MM.1S (cell line): ENCODE data around the gene MAGI2.

Experiments
- CTCF ChIP-seq: fragments of 300-600 bp; sonication (generic); IDR thresholded peaks from 2 replicates; pipeline ENCODE4 v1.5.1; 2016; ENCODE audit warnings: antibody characterized with exemption, low read length, mixed read lengths
- EZH2 ChIP-seq: fragments of 300-600 bp; sonication (generic); optimal IDR thresholded peaks from 2 replicates; pipeline ENCODE3; 2017; ENCODE audit warnings: low read depth, mild to moderate bottlenecking, antibody characterized with exemption, low read length, mixed read lengths
- EZH2phosphoT487 ChIP-seq: fragments of 300-600 bp; sonication (generic); IDR thresholded peaks from 2 replicates; pipeline ENCODE4 v1.6.1; 2018; ENCODE audit warnings: antibody characterized with exemption, low read length

DNA sequence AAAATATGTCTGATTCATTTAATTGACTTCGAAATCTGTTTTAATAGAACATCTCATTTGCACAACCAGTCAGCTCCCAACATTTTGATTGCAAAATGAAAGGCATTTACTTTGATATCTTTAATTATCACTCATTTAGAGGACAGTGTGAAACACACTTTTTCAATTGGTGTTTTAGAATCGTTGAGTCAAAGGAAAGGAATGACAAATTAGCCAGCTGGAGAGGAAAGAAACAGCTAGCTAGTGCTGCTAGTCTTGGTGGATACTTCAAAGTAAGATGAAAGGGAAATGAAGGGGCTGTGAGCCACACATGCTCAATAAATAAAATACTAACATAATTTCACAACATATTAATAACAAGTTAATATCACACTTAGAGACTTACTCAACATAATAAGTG, 1084.7 kb downstream of the MAGI2 start:
- TF ChIP-seq EZH2phosphoT487 (no peak), CTCF (no peak), EZH2 (no peak)
